Mammary epithelial cell (primary cell): ENCODE results near the gene PRR35.

ENCODE experiments used
- CTCF ChIP-seq, 2 donors: IDR thresholded peaks in 1 of 2; conservative IDR thresholded peaks in 1 of 2; 2 replicates each; pipeline ENCODE4 v1.5.1; 2011 to 2012; ENCODE audit warnings: inconsistent platforms in 2 of 2, low read length in 2 of 2, mild to moderate bottlenecking in 2 of 2, control low read depth in 1 of 2, low read depth in 1 of 2; ENCODE audit not compliant: insufficient read depth in 1 of 2; ENCODE audit errors: extremely low read depth in 1 of 2
- EZH2 ChIP-seq: IDR thresholded peaks from 2 replicates; pipeline ENCODE4 v1.6.1; 2012; ENCODE audit warnings: low read length, inconsistent platforms, borderline replicate concordance

GRCh38 chr16:530111-530817 is 29.9 kb upstream of the PRR35 start:
- TF ChIP-seq EZH2 = no peak
- no peak for TF ChIP-seq CTCF (conservative IDR thresholded peaks at IDR 0.05 in 1 of 2, IDR thresholded peaks at IDR 0.05 in 1 of 2; ENCODE audit: extremely low read depth in 1 of 2, insufficient read depth in 1 of 2, low read depth in 1 of 2, low read length in 2 of 2)
